Left renal cortex interstitium (tissue), 4 donors: Measurements from ENCODE around the gene PRSS22. TPM values are rescaled to one million over a fixed set of nuclear protein-coding genes. Genes with fewer than 3 reads are reported as not detected.

Source experiments
- DNase-seq, 4 donors: peaks; one replicate each; pipeline ENCODE4 v3.0.0-alpha.2; 2013; ENCODE audit warnings: low read depth in 4 of 4, low spot score in 2 of 4, missing footprints in 1 of 4
- polyA plus RNA-seq, 4 donors: library from polyadenylated mRNA; unstranded; fragments of 120-200 nt; gene quantifications; one replicate each; pipeline ENCODE4 v1.2.1, GENCODE V29; 2013; ENCODE audit not compliant: insufficient read length in 4 of 4

PRSS22 gene
- polyA plus RNA-seq, 4 donors, result 6.3 to 16.6 (median 8.4) TPM

DNA sequence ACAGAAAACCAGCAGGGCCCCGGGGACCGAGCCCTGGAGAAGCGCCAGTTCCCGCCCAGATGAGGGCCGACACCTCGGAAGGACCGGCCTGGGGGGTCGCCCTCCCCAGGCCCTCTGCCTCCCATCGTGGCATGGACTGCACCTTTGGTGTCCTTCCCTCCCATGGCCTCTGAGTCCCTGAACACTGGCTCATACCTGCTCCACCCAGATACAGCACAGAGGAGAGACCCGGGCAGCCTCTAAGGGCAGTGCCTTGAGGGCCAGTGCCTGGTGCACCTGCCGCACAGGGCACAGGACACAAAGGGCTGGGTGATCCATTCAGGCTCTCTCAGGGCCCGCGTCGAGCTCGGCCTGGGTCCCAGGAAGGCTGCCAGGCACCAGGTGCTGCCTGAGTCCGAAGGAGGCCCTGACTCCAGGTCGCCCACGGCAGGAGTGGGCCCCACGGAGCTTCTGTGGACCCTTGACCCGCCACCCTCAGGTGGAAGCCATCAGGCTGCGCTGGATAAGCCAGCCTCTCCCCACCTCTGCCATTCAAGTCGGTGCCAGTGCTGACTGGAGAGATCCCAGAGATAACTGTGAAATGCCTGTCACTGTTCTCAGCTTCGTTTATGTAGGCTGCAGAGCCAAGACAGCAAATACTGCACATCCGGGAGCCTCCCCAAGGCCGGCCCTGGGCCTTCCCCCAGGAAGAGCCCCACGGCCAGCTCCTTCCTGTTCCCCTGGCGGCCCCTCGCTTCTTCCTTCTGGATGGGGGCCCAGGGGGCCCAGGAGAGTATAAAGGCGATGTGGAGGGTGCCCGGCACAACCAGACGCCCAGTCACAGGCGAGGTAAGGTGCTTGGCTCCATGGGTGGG, 28.2 kb downstream of the PRSS22 start, which contains the start of gene ZG16B:
ZG16B (plus strand) TSS at position 803 of the 854 bp plus-strand sequence. CDS start 139 bp downstream, outside the sequence.
- no peak for DNase-seq

DNA sequence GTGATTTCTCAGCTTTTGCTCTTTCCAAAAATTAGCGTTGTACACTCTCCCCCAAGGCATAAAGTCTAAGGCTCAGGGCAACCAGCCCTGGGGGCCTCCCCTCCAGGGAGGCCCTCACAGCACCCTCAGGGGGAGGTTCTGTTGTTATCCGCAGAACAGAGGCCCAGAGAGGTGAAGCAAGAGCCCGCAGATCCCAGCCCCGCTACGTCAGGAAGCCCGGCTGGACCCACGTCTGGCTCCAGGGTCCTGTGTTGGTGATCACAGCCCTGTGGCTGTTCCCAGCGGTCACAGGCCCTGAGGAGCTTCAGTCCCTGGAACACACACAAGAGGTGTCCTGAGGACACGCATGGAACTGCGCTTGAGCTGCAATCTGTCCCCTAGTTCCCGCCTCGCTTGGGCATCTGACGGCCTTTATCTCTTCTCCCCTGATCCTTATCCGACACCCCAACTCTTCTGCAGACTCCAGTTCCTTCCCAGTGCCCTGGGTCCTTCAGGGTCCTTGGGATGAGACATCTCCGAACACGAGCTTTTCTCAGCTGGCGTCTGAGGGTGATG, 29.0 kb downstream of the PRSS22 start:
- DNase-seq, result no peak

DNA sequence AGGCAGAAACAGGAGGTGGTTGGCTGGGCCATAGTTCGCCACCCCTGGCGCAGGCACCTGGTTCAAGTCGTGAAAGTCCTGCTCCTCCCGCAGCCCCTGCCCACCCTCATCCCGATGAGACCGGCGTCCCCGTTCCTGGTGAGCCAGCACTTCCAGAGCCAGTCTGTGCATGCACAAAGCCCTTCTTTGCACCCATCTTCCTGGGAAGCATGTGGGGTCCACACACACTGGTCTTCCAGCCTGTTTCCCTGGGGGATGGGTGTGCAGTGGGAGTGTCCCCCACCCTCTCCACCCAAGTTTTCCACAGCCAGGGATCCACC, 29.5 kb downstream of the PRSS22 start:
- no peak for DNase-seq

DNA sequence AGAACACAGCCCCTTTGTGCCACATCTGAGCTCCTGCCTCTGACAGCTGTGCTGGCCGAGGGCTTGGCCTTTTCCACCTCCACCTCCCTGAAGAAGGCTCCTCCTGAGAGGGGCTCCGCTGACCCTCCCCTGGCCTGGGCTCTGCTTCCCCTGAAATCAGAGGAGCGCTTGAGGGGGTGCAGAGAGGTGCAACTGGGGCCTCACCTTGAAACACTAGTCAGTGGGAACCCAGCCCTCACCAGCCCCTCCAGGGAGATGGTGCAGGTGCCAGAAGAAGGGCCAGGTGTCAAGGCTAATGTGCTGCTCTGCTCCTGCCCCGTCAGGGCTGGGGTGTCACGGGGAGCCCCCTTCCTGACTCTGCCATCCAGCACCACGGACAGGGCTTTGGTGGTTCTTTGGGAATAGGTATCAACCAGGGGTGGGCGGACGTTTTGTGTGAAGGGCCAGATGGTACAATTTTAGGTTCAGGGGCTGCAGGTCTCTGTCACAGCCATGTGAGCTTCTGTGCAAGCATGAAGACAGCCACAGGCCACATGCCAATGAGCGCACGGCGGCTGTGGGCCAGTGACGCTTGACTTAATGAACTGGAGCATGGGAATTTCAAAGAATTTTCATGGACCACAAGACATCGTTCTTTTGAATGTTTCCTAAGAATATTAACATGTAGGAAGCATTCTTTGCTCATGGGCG, 30.0 kb downstream of the PRSS22 start:
- no peak for DNase-seq

DNA sequence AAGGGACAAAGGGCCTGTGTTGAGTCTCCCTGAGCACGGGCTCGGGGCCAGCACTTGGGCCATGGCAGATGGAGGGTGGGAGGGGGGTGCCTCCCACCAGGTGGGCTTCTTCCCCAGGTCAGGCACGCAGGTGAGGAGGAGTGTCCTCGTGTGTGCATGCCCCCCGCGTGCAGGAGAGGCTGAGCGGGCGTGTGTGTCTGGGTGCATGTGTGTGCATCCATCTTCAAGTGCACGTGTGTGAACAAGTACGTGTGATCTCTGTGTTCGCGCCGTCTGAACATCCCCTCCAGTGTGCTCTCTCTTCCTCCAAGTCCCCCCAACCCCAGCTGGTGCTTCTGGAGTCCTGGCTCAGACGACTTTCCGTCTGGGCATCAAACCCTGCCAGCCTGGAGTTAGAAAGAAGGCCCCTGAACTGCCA, 30.6 kb downstream of the PRSS22 start:
- DNase-seq, result no peak

DNA sequence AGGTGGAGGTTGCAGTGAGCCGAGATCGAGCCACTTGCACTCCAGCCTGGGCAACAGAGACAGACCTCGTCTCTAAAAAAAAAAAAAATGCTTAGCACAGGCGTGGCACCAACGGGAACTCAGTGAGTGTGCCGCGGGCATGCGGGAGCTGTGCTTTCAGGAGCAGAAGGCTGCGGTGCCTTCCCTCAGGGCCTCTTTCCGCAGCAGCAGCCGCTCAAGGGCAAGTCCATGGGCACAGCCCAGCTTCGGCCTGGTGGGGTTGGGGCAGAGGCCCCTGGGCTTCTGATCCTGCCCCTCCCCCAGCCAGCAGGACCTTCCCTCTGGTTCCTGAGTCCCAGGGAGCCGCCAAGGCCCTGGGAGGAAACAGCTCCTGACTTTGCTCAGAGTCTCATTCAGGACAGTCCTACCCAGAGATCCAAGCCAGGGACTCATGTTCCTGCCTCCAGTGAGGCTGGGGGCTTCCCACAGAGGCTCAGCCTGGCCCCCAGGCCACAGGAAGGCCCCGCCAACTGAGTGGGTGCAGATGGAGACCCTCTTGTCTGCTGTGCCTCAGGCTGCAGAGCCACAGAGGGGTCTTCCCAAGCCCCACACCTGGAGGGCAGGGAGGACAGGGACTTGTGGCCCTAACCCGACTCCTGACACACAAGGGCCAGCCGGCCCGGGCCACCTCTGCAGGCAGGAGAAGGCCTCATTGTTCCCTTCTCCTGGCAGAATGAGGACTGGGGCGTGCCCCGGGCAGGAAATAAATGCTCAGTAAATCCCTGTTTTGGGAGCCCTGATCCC, 31.2 kb downstream of the PRSS22 start:
- no peak for DNase-seq

DNA sequence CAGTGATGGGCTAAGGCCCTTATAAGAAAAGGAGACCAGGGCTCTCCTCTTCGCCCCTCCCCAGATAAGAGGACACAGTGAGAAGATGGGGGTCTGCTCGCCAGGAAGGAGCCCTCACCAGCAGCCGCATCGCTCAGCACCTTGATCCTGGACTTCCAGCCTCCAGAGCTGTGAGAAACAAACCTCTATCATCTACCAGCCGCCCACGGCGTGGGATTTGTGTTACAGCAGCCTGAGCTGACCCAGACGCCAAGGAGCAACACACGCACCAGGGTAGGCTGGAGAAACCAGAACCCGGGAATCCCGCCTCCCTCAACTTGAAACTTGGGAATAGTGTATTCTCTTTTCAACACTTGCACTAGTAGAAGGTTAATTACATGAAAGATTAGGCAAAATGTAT, 32.1 kb downstream of the PRSS22 start:
- DNase-seq, result no peak

DNA sequence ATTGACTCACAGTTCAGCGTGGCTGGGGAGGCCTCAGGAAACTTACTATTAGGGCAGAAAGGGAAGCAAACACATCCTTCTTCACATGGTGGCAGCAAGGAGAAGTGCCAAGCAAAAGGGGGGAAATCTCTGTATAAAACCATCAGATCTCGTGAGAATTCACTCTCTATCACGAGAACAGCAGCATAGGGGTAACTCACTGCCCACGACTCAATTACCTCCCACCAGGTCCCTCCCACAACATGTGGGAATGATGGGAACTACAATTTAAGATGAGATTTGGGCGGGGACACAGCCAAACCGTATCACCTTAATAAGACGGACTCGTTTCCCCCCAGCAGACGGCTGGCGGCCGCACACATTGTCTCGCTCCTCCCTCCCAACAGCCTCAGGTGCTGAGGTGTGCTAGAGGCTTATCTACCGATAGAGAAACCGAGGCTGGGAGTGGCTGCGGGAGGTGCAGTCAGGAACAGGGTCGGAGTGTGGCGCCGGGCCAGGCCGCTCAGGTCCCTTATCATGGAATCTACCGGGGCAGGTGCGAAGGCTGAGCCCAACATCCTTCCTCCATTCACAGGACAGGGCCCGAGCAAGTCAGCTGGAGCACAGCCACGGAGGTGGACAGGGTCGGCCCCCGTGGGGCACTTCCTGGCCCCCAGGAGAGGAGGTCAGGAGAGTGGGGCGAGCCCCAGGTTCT, 32.8 kb downstream of the PRSS22 start:
- DNase-seq, result no peak

DNA sequence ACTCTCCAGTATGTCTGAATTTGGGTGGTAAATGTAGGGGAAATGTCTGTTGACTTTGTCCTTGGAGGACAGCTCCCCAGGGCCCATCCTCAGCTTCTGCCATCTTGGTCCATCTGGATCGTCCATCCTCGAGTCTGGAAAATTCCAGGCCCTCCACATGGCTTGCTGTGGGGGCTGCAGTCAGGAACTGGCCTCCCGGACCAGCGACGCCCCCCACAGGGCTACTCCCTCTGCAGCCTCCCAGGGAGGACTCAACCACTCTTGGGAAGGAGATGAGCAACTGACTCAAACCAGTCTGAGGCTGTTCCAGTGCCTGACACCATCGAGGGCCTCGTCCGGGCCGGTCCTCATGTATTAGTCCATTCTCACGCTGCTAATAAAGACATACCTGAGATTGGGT, 33.3 kb downstream of the PRSS22 start:
- no peak for DNase-seq

DNA sequence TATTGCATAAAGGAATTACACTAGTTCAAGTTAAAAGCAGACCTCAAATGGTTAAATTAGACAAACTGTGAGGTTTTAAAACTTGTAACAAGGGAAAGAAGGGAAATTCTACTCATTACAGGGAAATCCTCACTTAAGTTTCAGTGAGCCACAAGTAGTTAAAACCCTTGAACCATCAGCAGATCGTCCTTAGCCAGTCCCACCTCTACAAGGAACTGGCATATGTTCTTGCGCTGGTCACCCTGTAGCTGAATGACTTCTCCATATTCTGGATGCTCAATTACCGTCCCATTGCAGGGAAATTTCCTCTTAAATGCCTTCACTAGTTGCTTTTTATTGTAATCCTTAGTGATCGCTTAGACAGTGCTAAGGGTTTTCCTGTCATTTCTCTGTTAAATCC, 35.5 kb downstream of the PRSS22 start:
- no peak for DNase-seq

DNA sequence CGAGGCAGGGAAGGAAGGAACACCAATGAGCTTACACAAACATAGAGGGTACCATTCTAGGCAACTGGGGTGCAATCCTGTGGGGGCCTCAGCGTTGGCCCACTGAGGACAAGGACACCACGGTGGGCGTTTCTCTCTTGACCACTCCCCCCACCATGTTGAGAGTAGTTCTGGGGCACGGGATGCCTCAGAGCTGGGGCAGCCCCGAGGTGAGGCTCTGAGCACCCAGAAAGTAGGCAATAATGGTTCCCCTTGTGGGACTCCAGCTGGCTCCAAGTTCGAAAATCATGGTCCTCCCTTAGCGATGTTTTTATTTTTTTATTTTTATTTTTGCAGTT, 35.8 kb downstream of the PRSS22 start:
- no peak for DNase-seq

DNA sequence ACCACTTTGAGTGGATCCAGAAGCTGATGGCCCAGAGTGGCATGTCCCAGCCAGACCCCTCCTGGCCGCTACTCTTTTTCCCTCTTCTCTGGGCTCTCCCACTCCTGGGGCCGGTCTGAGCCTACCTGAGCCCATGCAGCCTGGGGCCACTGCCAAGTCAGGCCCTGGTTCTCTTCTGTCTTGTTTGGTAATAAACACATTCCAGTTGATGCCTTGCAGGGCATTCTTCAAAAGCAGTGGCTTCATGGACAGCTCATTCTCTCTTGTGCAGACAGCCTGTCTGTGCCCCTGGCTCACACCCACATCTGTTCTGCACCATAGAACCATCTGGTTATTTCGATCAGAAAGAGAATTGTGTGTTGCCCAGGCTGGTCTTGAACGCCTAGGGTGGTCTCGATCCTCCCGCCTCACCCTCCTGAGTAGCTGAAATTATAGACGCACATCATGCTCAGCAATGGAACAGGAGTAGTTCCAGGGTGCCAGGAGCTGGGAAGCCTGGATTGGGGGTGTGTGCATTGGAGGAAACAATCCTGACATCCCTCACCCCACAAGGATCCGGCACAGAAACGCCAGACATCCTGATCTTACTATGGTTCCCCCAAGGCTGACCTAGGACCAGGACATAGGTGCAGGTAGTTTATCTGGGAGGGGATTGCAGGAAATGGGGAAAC, 36.3 kb downstream of the PRSS22 start:
- no peak for DNase-seq

DNA sequence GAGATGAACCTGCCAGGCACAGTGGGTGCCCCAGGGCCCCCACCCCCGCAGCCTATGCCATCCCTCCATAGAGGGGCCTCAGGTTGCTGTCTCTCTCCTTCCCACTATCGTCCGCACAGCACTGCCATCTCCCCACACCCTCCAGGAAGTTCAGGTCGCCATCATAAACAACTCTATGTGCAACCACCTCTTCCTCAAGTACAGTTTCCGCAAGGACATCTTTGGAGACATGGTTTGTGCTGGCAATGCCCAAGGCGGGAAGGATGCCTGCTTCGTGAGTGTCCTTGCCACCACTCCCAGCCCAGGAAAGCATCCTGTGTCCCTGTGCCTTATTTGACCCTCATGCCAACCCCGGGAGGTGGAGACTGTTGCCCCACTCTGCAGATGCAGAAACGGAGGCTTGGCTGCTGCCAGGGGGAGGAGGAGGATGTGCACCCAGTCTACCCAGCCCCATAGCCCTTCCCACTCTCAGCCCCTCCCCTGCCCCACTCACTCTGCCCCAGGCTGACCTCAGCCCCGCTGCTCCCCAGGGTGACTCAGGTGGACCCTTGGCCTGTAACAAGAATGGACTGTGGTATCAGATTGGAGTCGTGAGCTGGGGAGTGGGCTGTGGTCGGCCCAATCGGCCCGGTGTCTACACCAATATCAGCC, 37.0 kb downstream of the PRSS22 start:
- DNase-seq, result no peak

DNA sequence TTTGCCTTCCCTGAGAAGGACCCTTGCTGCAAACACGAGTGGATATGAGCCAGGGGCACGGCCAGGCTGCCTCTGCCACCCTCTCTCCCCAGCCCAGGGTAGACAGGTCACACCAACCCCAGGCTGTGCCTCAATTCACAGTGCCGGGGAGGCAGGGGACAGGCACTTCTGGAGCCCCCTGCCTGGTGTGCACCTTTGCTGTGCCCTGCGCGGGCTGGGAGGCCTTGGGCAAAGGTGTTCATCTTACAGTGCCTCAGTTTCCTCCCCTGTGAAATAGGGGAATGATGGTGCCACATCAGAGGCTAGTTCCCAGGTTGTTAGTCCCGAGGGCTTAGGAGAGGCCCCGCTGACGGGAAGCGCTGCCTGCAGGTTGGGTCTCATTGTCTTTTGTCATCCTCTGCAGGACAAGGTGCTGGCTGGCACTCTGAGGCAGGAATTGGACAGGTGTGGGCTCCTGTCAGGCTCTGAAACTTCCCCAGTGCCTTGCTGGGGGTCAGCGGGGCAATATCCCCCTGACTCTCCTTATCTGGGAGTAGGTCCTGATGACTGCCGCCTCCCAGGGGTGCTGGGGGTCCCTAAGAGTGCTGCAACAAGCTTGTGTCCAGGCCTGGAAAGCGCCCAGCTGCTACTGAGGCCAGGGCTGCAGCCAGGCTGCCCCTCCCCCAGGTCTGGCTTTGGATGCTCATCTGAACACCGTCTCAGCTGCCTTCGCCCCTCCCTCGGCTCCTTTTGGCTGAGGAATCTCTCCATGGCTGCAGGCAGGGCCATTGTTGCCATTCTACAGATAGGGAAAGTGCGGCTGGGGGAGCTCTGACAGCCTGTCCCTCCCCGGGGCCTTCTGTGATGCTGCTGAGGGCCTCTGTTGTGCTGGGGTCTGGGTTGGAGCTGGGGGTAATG, 37.8 kb downstream of the PRSS22 start:
- no peak for DNase-seq

DNA sequence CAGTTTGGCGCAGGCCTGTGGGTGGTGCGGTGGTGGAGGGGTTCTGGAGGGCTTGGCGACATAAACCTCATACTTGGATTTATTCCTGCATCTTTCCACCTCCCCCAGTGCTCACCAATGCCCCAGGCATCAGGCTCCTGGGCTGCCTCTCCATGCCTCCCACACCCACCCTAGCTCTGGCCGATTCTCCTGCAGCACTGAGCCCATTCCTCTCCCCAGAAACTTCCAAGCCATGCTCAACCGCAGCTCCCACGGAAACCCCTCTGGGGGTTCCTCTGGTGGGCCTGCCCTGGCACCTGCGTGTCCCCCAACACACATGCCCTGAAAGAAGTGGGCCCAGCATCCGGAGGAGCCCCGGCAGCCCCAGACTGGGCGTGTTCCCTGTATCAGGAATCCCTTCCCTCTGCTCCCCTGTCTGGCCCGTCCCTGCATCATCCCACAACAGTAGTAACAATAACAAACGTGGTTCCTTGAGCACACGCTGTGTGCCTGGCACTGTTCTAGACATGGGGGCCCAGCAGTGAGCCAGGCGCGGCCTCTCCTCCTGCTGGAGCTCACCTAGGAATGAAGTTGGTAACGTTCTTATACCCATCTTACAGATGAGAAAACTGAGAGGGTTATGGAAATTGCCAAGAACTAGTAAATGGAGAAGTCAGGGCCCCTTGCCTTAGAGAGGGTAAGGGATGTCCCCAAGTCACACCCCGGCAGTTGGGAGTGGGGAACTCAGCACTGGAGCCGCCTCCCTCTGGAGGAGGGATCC, 38.6 kb downstream of the PRSS22 start:
- no peak for DNase-seq

DNA sequence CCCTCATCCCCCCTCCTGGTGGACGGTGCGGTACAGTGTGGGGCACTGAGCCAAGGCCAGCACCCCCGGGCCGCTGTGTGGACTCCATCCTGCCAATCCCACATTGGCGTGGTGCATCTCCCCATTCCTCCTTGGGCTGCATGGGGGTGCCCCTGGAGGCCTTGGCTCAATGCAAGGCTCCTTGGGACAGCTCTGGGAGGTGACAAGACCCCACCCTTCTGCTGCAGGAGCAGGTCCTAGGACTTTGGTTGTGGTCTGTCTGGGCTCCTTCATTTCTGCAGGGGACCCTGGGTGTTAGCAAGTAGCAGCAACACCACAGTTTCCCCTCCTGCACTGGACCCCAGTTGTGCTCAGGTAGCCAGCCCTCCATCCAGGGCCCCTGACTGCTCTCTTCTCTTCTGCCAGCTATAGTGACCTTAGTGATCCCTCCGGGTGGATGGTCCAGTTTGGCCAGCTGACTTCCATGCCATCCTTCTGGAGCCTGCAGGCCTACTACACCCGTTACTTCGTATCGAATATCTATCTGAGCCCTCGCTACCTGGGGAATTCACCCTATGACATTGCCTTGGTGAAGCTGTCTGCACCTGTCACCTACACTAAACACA, 39.6 kb downstream of the PRSS22 start:
- DNase-seq, result no peak
